ENCODE measurements around the gene PATE2.

DNA sequence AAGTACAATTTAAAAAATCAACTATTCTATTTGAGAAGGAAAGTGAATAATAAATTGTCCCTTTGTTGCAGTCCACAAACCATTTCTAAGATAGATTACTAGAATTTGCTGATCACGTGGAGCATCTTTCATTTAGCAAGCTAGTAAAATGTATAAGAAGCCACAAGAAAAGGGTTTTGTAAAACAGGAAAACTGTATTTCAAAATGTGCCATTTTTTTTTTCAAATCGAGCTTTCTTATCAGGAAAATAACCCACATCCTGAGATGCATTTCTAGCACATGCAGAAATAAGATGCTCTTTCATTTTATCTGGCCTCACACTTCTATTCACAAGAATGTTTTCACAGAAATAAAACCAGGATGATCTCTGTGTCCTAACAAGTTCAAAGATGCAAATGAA lies 6.0 kb upstream of the PATE2 start:
- TF ChIP-seq EZH2 (IDR thresholded peaks at IDR 0.05; ENCODE audit: borderline replicate concordance, insufficient read depth, low read length, poor library complexity, severe bottlenecking) (no peak), CTCF (IDR thresholded peaks at IDR 0.05; ENCODE audit: poor library complexity, severe bottlenecking) (no peak), POLR2AphosphoS5 (IDR thresholded peaks at IDR 0.05) (no peak), EP300 (conservative IDR thresholded peaks at IDR 0.05; ENCODE audit: poor library complexity, severe bottlenecking) (no peak), SMC3 (conservative IDR thresholded peaks at IDR 0.05; ENCODE audit: poor library complexity) (no peak)
- TF ChIP-seq, protein P1, sequence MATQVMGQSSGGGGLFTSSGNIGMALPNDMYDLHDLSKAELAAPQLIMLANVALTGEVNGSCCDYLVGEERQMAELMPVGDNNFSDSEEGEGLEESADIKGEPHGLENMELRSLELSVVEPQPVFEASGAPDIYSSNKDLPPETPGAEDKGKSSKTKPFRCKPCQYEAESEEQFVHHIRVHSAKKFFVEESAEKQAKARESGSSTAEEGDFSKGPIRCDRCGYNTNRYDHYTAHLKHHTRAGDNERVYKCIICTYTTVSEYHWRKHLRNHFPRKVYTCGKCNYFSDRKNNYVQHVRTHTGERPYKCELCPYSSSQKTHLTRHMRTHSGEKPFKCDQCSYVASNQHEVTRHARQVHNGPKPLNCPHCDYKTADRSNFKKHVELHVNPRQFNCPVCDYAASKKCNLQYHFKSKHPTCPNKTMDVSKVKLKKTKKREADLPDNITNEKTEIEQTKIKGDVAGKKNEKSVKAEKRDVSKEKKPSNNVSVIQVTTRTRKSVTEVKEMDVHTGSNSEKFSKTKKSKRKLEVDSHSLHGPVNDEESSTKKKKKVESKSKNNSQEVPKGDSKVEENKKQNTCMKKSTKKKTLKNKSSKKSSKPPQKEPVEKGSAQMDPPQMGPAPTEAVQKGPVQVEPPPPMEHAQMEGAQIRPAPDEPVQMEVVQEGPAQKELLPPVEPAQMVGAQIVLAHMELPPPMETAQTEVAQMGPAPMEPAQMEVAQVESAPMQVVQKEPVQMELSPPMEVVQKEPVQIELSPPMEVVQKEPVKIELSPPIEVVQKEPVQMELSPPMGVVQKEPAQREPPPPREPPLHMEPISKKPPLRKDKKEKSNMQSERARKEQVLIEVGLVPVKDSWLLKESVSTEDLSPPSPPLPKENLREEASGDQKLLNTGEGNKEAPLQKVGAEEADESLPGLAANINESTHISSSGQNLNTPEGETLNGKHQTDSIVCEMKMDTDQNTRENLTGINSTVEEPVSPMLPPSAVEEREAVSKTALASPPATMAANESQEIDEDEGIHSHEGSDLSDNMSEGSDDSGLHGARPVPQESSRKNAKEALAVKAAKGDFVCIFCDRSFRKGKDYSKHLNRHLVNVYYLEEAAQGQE (IDR thresholded peaks at IDR 0.05; ENCODE audit: borderline replicate concordance), result no peak

All from neural cell (in vitro differentiated cells).